ENCODE results near the gene LATS2. TPM values are rescaled to one million over a fixed set of nuclear protein-coding genes. Genes with fewer than 3 reads are reported as not detected.
A peak's percentile ranks its signal among the peaks of the same experiment; 100 is the strongest.

LATS2 gene
- total RNA-seq, 1 donor from 2014 or later: 104 TPM

- peaks cover 5% of the 10 kb centered on the region for H3K4me1 Mint-ChIP-seq (ENCODE audit: low read depth)
- no peaks in the 10 kb centered on the region for H3K27me3 Mint-ChIP-seq (ENCODE audit: low read depth)
- H3K27ac Mint-ChIP-seq (ENCODE audit: unreplicated experiment): peak overlapping the region; percentile 8
- TF ChIP-seq CTCF (IDR thresholded peaks at IDR 0.05): no peak
- no peaks in the 10 kb centered on the region for H3K9me3 Mint-ChIP-seq (ENCODE audit: low read depth)
- no peak overlapping the region for H3K4me3 Mint-ChIP-seq (ENCODE audit: unreplicated experiment)
- DNase-seq (ENCODE audit: low spot score): no peak
- H3K36me3 Mint-ChIP-seq (ENCODE audit: low read depth): peaks cover 41% of the 10 kb centered on the region
Observed at GRCh38 chr13:20974981-20975585, 86.3 kb downstream of the LATS2 start.

GRCh38 chr13:20973886-20974425 lies 87.4 kb downstream of the LATS2 start:
- no peaks in the 10 kb centered on the region for H3K27me3 Mint-ChIP-seq (ENCODE audit: low read depth)
- no peak for DNase-seq (ENCODE audit: low spot score)
- peaks cover 8% of the 10 kb centered on the region for H3K4me1 Mint-ChIP-seq (ENCODE audit: low read depth)
- no peaks in the 10 kb centered on the region for H3K9me3 Mint-ChIP-seq (ENCODE audit: low read depth)
- TF ChIP-seq CTCF (IDR thresholded peaks at IDR 0.05): no peak
- H3K27ac Mint-ChIP-seq (ENCODE audit: unreplicated experiment): peak overlapping the region; percentile 4
- H3K4me3 Mint-ChIP-seq (ENCODE audit: unreplicated experiment): no peak overlapping the region
- peaks cover 36% of the 10 kb centered on the region for H3K36me3 Mint-ChIP-seq (ENCODE audit: low read depth)

GRCh38 chr13:20972731-20973130 lies 88.7 kb downstream of the LATS2 start:
- no peak for TF ChIP-seq CTCF (IDR thresholded peaks at IDR 0.05)
- Mint-ChIP-seq H3K4me3 (ENCODE audit: unreplicated experiment) (no peak overlapping the region), H3K36me3 (ENCODE audit: low read depth) (peaks cover 36% of the 10 kb centered on the region), H3K27me3 (ENCODE audit: low read depth) (no peaks in the 10 kb centered on the region), H3K4me1 (ENCODE audit: low read depth) (peaks cover 16% of the 10 kb centered on the region), H3K9me3 (ENCODE audit: low read depth) (no peaks in the 10 kb centered on the region), H3K27ac (ENCODE audit: unreplicated experiment) (no peak overlapping the region)
- no peak for DNase-seq (ENCODE audit: low spot score)

- Mint-ChIP-seq H3K4me1 (ENCODE audit: low read depth) (peaks cover 12% of the 10 kb centered on the region), H3K36me3 (ENCODE audit: low read depth) (peaks cover 14% of the 10 kb centered on the region), H3K27ac (ENCODE audit: unreplicated experiment) (peak overlapping the region; percentile 47), H3K9me3 (ENCODE audit: low read depth) (no peaks in the 10 kb centered on the region), H3K27me3 (ENCODE audit: low read depth) (no peaks in the 10 kb centered on the region), H3K4me3 (ENCODE audit: unreplicated experiment) (no peak overlapping the region)
- no peak for DNase-seq (ENCODE audit: low spot score)
- TF ChIP-seq CTCF (IDR thresholded peaks at IDR 0.05): no peak
Observed at GRCh38 chr13:20969182-20969581, 92.2 kb downstream of the LATS2 start.

- H3K36me3 Mint-ChIP-seq (ENCODE audit: low read depth): peaks cover 10% of the 10 kb centered on the region
Observed at GRCh38 chr13:20968745-20969144, 92.6 kb downstream of the LATS2 start.

More at GRCh38 chr13:20968745-20969144, 92.6 kb downstream of the LATS2 start:
- no peaks in the 10 kb centered on the region for H3K27me3 Mint-ChIP-seq (ENCODE audit: low read depth)
- H3K4me3 Mint-ChIP-seq (ENCODE audit: unreplicated experiment): no peak overlapping the region
- no peaks in the 10 kb centered on the region for H3K9me3 Mint-ChIP-seq (ENCODE audit: low read depth)
- TF ChIP-seq CTCF (IDR thresholded peaks at IDR 0.05): no peak
- DNase-seq (ENCODE audit: low spot score): no peak
- peak overlapping the region; percentile 47 for H3K27ac Mint-ChIP-seq (ENCODE audit: unreplicated experiment)
- H3K4me1 Mint-ChIP-seq (ENCODE audit: low read depth): peaks cover 12% of the 10 kb centered on the region

Data from chondrocyte (in vitro differentiated cells).